Type B pancreatic cell (in vitro differentiated cells): ENCODE measurements around the gene ARHGAP31. TPM values are rescaled to one million over a fixed set of nuclear protein-coding genes. Genes with fewer than 3 reads are reported as not detected.

ENCODE experiments used
- DNase-seq: peaks from one replicate; pipeline ENCODE4 v3.0.0; 2021; ENCODE audit warnings: mixed read lengths; ENCODE audit not compliant: unreplicated experiment; ENCODE audit errors: extremely low spot score
- H3K27ac Mint-ChIP-seq: 2 replicates; pipeline ENCODE4 v1.8.0; 2021; ENCODE audit warnings: mild to moderate bottlenecking, mixed read lengths
- H3K27me3 Mint-ChIP-seq: 2 replicates; pipeline ENCODE4 v1.8.0; 2021; ENCODE audit warnings: mixed read lengths
- H3K36me3 Mint-ChIP-seq: 2 replicates; pipeline ENCODE4 v1.8.0; 2021; ENCODE audit warnings: mixed read lengths
- H3K4me1 Mint-ChIP-seq: one replicate; pipeline ENCODE4 v1.8.0; 2021; ENCODE audit warnings: mixed read lengths; ENCODE audit not compliant: unreplicated experiment
- H3K4me3 Mint-ChIP-seq: 2 replicates; pipeline ENCODE4 v1.8.0; 2021; ENCODE audit warnings: mild to moderate bottlenecking, mixed read lengths
- H3K9me3 Mint-ChIP-seq: 2 replicates; pipeline ENCODE4 v1.8.0; 2021; ENCODE audit warnings: mixed read lengths
- total RNA-seq: library from RNA; stranded (reverse); gene quantifications from 2 replicates; pipeline ENCODE4 v1.2.1, GENCODE V29; 2021; ENCODE audit warnings: low replicate concordance
- TF ChIP-seq, protein P1 (sequence below): fragments of 200-600 bp; sonication (generic); conservative IDR thresholded peaks from 2 replicates; pipeline ENCODE4 v1.5.0; 2021; ENCODE audit warnings: antibody characterized with exemption, mild to moderate bottlenecking

Gene ARHGAP31
- total RNA-seq, 1 donor from 2014 or later: 17.3 TPM

DNA sequence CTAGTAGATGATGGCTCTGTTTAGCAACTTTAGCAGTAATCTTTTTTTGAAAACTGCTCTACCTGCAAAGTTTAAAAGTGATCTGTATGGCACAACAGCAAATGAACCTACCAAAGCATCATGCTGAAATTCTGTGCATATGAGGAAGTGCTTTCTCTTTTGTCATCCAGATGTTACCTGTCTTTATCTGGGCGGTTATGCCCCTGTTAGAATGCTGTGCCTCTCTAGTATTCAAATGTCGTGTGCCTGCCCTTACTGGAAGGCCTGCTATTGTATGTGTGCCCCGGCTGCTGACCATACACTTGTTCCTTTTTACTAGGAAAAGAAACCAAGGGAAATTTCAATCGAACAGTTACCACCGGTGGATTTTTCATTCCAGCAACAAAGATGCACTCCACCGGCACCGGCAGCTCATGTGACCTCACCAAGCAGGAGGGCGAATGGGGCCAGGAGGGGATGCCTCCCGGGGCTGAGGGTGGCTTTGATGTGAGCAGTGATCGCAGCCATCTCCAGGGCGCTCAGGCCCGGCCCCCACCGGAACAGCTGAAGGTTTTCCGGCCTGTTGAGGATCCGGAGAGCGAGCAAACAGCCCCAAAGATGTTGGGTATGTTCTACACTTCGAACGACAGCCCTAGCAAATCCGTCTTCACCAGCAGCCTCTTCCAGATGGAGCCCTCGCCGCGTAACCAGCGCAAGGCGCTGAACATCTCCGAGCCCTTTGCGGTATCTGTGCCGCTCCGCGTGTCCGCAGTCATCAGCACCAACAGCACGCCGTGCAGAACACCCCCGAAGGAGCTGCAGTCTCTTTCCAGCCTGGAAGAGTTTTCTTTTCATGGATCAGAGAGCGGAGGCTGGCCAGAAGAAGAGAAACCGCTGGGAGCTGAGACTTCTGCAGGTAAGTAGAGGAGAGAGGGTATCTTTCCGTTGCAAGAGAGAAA, 107.6 kb downstream of the ARHGAP31 start:
- Mint-ChIP-seq H3K27me3 (no peaks in the 10 kb centered on the region), H3K27ac (no peak overlapping the region), H3K9me3 (no peaks in the 10 kb centered on the region), H3K36me3 (peaks cover 11% of the 10 kb centered on the region), H3K4me1 (peaks cover 14% of the 10 kb centered on the region), H3K4me3 (no peak overlapping the region)
- no peak for DNase-seq
- TF ChIP-seq, protein P1, sequence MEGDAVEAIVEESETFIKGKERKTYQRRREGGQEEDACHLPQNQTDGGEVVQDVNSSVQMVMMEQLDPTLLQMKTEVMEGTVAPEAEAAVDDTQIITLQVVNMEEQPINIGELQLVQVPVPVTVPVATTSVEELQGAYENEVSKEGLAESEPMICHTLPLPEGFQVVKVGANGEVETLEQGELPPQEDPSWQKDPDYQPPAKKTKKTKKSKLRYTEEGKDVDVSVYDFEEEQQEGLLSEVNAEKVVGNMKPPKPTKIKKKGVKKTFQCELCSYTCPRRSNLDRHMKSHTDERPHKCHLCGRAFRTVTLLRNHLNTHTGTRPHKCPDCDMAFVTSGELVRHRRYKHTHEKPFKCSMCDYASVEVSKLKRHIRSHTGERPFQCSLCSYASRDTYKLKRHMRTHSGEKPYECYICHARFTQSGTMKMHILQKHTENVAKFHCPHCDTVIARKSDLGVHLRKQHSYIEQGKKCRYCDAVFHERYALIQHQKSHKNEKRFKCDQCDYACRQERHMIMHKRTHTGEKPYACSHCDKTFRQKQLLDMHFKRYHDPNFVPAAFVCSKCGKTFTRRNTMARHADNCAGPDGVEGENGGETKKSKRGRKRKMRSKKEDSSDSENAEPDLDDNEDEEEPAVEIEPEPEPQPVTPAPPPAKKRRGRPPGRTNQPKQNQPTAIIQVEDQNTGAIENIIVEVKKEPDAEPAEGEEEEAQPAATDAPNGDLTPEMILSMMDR: no peak

DNA sequence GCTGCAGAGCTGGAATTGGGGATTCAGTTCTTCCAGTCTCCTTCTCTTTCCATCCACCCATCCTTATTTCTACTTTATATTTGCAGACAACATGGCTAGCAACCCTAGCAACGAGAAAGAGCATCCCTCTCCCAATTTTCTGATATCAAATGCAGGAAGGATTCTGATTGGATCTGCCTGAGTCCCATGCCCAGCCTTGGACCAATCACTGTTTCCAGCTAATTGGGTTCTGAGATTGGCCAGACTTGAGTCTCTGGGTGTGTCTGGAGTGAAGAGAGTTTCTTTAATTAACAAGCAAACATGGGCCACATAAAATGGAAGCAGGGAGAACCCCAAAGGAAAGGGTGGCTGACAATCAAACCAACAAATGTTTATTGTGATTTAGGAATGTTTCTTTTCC, 108.6 kb downstream of the ARHGAP31 start:
- DNase-seq: no peak
- TF ChIP-seq, protein P1: no peak
- H3K27me3 Mint-ChIP-seq: no peaks in the 10 kb centered on the region
- peaks cover 11% of the 10 kb centered on the region for H3K36me3 Mint-ChIP-seq
- peaks cover 14% of the 10 kb centered on the region for H3K4me1 Mint-ChIP-seq
- no peaks in the 10 kb centered on the region for H3K9me3 Mint-ChIP-seq
- no peak overlapping the region for H3K27ac Mint-ChIP-seq
- H3K4me3 Mint-ChIP-seq: no peak overlapping the region

DNA sequence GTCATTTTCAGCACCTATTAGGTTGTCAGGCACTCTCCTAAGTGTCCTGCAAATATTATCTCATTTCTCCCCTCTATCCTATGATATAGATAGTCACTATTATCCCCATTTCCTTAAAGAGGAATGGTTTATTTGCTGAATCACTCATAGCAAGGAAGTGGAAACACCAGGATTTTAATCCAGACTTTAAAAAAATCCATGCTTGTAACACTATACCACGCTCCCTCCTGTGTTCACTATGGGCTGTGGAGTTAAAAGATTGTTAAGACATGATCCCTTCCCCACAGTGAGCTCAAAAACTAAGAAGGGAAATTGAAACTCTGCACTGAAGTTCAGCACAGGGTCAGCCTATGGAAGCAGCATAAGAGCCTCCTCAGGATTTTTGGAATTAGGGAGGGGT, 109.0 kb downstream of the ARHGAP31 start:
- H3K9me3 Mint-ChIP-seq: no peaks in the 10 kb centered on the region
- peaks cover 11% of the 10 kb centered on the region for H3K36me3 Mint-ChIP-seq
- no peak for DNase-seq

GRCh38 chr3:119405315-119405714, 111.1 kb downstream of the ARHGAP31 start:
- no peak overlapping the region for H3K4me3 Mint-ChIP-seq
- H3K27ac Mint-ChIP-seq: no peak overlapping the region
- H3K9me3 Mint-ChIP-seq: no peaks in the 10 kb centered on the region
- peaks cover 9% of the 10 kb centered on the region for H3K36me3 Mint-ChIP-seq
- H3K27me3 Mint-ChIP-seq: no peaks in the 10 kb centered on the region
- no peak for DNase-seq
- TF ChIP-seq, protein P1: no peak
- peaks cover 14% of the 10 kb centered on the region for H3K4me1 Mint-ChIP-seq

More for the DNA sequence above, 109.0 kb downstream of the ARHGAP31 start:
- Mint-ChIP-seq H3K4me3 (peak overlapping the region; percentile 33), H3K4me1 (peaks cover 14% of the 10 kb centered on the region), H3K27me3 (no peaks in the 10 kb centered on the region), H3K27ac (no peak overlapping the region)
- TF ChIP-seq, protein P1: no peak

DNA sequence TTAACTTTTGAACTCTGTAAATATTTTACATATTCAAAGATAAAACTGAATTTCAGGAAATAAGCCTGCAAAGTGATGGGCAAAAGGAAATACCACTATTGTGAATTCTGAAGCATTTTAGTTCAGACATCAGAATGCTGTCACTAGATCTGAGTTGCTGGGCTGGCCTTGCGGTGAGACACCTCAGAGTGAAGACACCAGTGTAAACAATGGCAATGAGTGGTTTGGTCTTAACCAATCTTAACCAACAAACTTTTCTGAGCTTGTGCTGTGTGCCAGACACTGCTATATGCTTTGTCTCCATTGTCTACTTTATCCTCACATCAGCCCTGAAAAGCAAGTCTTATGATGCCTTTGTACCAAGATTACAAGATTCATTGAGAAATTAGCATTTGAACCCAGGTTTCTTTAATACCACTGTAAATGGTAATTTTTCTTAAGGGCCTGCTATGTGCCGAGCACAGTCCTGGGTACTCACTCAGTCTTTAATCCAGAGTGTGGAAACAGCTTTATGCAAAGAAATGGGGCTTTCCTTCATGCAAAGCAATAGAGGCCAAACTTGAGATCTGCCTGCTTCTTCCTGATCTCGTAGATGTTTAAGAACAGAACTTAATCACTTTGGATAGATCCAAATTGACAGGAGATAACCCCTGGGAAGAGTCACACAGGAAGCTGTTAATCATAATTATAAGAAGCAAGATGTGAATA, 114.2 kb downstream of the ARHGAP31 start:
- Mint-ChIP-seq H3K4me1 (peaks cover 7% of the 10 kb centered on the region), H3K4me3 (no peak overlapping the region), H3K36me3 (peaks cover 17% of the 10 kb centered on the region), H3K9me3 (no peaks in the 10 kb centered on the region), H3K27me3 (no peaks in the 10 kb centered on the region), H3K27ac (no peak overlapping the region)
- no peak for DNase-seq
- TF ChIP-seq, protein P1: no peak
